ENCODE measurements around the gene ASS1.

DNA sequence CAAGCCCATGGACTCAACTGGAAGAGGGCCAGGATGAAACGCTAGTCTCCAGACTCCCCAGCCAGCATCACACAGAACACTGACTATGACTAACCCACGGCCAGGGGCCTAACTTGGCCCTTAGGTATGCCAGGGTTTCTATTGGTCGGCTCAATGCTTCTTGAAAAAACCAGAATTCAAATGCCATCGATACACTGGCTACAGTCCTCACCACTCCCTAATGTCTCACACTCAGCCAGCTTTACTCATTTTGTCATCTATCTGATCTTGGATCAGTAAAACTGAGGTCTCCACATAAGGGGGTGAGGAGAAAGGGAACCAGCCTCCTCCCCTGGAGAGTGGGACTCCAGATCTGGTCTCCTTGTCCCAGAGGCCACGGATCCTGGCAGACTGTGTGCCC, 75.2 kb downstream of the ASS1 start:
- TF ChIP-seq POLR2A (IDR thresholded peaks at IDR 0.05), result no peak
- TF ChIP-seq, protein P1, sequence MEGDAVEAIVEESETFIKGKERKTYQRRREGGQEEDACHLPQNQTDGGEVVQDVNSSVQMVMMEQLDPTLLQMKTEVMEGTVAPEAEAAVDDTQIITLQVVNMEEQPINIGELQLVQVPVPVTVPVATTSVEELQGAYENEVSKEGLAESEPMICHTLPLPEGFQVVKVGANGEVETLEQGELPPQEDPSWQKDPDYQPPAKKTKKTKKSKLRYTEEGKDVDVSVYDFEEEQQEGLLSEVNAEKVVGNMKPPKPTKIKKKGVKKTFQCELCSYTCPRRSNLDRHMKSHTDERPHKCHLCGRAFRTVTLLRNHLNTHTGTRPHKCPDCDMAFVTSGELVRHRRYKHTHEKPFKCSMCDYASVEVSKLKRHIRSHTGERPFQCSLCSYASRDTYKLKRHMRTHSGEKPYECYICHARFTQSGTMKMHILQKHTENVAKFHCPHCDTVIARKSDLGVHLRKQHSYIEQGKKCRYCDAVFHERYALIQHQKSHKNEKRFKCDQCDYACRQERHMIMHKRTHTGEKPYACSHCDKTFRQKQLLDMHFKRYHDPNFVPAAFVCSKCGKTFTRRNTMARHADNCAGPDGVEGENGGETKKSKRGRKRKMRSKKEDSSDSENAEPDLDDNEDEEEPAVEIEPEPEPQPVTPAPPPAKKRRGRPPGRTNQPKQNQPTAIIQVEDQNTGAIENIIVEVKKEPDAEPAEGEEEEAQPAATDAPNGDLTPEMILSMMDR (IDR thresholded peaks at IDR 0.05), result no peak
